Measurements from ENCODE around the gene TNF.
A peak's percentile ranks its signal among the peaks of the same experiment; 100 is the strongest.

DNA sequence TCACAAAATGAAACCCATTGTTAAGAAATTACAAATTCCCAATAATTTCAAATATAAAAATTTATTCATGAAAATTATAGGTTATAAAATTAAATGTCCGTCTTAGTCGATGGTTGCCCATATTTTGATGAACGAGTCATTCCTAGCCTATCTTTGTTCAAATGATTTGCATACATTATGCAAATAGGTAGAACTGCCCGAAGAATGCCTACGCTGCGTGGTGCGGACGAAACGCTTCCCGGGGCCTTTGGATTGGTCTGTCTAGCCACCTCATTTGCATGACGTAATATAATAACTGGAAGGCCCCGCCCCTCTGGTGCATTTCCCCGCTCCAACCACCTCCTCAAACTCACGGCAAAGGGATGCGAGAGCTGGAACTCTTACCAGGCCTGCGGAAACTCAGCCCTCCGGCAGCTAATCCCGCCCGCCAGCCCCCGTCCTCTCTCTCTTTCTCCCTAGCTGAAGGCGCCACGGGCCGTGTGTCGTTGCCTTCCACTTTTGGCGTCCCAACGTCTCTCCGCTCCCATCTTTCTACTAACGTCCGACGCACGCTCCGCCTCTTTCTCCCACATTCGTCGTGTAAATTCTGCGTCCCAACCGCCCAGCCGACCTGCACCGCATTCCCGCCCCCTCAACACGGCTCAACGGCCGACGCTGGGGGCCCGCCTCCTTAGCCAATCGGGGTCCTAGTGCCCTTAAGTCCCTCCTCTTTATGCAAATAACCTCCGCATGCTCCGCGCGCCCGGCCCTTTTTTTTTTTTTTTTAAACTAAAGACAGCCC, 44.6 kb downstream of the TNF start:
- TF ChIP-seq, protein P1, sequence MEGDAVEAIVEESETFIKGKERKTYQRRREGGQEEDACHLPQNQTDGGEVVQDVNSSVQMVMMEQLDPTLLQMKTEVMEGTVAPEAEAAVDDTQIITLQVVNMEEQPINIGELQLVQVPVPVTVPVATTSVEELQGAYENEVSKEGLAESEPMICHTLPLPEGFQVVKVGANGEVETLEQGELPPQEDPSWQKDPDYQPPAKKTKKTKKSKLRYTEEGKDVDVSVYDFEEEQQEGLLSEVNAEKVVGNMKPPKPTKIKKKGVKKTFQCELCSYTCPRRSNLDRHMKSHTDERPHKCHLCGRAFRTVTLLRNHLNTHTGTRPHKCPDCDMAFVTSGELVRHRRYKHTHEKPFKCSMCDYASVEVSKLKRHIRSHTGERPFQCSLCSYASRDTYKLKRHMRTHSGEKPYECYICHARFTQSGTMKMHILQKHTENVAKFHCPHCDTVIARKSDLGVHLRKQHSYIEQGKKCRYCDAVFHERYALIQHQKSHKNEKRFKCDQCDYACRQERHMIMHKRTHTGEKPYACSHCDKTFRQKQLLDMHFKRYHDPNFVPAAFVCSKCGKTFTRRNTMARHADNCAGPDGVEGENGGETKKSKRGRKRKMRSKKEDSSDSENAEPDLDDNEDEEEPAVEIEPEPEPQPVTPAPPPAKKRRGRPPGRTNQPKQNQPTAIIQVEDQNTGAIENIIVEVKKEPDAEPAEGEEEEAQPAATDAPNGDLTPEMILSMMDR (IDR thresholded peaks at IDR 0.05), result no peak
- peak; percentile 79 to 92 for TF ChIP-seq POLR2A (IDR thresholded peaks at IDR 0.05)
